GM19351 (cell line): ENCODE measurements around the gene PLIN1.
"Not testable (repeated sequence)": the region's sequence is repeated elsewhere in the genome, so short reads cannot be mapped to it uniquely, and the experiment has no call there.

ENCODE experiments used
- ATAC-seq: cut with Tn5 transposase; IDR thresholded peaks from one replicate; pipeline ENCODE4 v1.9.1; 2021; ENCODE audit warnings: mild to moderate bottlenecking, moderate library complexity; ENCODE audit not compliant: unreplicated experiment

PLIN1 gene

DNA sequence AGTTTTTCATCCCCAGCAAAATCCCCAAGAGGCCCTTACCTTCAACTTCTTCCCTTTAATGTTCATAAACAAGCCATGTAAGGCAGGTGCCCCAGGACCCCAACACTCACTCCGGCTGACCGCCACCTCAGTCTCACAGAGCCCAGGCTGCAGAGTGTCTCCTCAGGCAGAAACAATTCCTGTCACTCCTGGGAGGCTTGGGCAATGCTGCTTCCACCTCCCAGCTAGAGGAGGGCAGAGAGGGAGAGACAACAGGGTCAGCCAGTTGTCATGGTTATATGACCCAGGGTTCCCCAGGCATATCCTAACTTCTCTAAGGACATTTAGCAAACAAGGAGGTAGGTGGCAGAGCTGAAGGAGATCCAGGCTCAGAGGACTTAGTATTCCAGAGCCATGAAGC lies at the start of gene PLIN1:
TSS of gene PLIN1 (minus strand) at position 156 of the 400 bp plus-strand sequence. CDS start 1,878 bp downstream, outside the sequence.
- no peak for ATAC-seq

GRCh38 chr15:89728254-89728653 lies 49.1 kb upstream of the PLIN1 start:
- ATAC-seq = no peak

DNA sequence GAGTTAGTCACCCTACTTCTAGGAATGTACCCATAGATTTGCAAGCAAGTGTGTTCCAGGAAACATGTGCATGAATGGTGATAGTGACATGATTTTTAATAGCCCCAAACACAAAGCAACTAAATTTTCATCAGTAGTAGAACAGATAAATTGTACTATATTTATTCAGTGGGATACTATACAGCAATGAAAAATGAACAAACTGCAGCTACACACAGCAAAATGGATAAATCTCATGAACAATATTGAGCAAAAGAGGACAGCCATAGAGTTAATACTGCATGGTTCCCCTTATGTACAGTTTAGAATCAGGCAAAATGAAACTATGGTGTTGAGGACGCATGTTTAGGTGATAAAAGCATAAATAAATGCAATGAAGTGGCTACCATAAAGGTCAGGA lies 45.9 kb upstream of the PLIN1 start:
- no peak for ATAC-seq

- ATAC-seq = no peak
Observed at GRCh38 chr15:89724621-89725020, 45.5 kb upstream of the PLIN1 start.

DNA sequence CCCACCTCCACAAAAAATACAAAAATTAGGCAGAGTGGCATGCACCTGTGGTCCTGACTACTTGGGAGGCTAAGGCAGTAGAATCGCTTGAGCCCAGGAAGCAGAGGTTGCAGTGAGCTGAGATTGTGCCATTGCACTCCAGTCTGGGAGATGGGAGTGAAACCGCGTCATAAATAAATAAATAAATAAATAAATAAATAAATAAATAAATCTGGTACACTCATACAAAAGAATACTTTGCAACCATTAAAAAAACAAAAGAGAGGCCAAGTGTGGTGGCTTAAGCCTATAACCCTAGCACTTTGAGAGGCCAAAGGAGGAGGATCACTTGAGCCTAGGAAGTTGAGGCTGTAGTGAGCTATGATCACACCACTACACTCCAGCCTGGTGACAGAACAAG lies 43.9 kb upstream of the PLIN1 start:
- ATAC-seq = no peak

GRCh38 chr15:89714775-89715174 lies 35.6 kb upstream of the PLIN1 start:
- ATAC-seq = no peak

DNA sequence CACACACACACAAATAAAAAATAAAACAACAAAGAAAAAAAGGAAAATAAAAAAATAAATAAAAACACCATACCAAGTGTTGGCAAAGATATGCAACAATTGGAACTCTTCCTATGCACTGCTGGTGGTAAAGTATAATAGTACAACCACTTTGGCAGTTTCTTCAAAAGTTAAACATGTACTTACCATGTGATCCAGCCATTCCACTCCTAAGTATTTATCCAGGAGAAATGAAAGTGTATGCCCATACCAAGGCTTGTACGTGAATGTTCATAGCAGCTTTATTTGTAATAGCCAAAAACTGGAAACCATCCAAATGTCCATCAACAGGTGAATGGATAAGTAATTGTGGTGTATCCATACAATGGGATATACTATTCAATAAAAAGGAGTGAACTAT lies 28.4 kb upstream of the PLIN1 start:
- ATAC-seq = no peak

DNA sequence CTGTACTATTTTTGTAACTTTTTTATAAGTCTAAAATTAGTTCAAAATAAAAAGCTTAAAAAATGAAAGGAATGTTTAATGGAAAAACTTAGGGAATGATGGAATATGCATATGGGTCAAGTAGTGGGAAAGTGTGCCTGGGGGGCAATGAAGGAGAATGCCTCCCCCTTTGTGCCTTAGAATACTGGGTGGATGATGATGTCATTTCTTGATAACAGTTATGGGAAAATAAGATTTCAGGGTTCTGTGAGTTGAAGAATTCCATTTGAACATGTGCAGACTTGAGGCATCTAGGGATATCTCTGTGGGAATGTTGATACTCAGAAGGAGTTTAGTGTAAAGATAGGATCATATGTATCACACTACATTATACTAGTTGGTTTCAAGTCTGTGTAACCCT lies 25.2 kb upstream of the PLIN1 start:
- ATAC-seq = no peak

- no peak for ATAC-seq
Observed at GRCh38 chr15:89695198-89695597, 16.0 kb upstream of the PLIN1 start.

DNA sequence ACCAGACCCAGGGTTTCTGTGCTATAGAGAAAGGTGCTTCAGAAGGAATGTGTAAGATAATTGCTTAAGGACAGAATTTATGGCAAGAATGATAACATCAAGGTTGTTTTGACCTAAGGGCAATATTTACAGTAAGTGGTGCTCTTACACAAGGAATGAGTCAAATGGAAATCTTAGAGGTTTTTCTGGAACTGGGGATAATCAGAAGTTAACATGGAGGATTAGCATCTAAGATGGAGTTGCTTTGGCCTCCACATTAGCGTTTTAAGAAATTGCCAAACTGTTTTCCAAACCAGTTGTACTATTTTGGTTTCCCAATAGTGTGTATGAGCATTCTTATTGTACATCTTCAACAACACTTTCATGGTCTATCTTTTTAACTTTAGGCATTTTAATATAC lies 14.5 kb upstream of the PLIN1 start:
- ATAC-seq = no peak

- ATAC-seq = no peak
Observed at GRCh38 chr15:89693091-89693490, 13.9 kb upstream of the PLIN1 start.

DNA sequence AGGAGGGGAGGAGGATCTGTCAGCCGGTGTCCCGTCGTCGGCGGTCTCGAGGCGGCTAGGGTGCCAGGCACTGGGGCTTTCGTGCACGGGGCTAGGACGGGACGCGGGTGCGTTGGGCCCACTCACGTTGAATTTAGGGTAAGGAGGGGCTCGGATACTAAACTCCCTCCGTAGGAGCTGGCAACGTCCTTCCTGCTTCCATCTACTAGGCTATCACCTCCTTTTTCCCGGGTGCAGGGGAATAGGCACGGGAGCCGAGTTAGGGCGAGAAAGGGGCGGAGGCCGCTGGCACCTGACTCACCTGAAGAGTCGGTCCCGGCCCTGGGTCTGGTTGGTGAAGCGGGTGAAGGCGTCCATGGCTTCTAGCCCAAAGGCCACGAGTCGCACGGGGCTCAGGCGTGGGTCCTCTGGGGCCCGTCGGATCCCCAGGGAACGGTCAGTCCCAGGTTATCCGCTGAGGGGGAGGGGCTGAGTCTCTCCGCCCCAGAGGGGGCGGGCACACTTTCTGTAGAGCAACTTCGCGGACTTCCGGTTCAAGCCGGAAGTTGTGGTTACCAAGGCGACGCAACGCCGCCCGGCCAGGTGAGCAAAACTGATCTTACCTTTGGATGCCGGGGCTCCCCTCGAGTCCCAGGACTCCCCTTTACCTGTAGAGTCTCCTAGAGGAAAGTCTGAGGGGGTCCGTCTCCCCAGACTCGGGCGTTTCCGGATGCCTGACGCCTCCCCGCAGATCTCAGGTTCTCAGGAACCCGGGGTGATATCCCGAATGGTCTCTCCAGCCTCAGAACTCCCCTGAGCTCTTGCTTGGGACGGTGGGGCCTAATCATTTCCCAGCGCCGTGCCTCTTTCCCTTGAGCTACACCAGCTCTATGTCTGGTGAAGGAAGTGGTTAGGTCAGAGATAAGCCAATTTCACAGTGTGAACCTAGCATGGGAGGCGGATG lies 11.4 kb upstream of the PLIN1 start, which contains the start of the genes PEX11A and WDR93:
TSS of gene PEX11A (minus strand) at position 479 of the 943 bp plus-strand sequence. CDS start at position 357, 122 bp downstream.
TSS of gene WDR93 (plus strand) at position 536 of the 943 bp plus-strand sequence. CDS start 10,936 bp downstream, outside the sequence.
- ATAC-seq = peak; percentile 95

- ATAC-seq = not testable (repeated sequence)
Observed at GRCh38 chr15:89689930-89690275, 10.7 kb upstream of the PLIN1 start.

DNA sequence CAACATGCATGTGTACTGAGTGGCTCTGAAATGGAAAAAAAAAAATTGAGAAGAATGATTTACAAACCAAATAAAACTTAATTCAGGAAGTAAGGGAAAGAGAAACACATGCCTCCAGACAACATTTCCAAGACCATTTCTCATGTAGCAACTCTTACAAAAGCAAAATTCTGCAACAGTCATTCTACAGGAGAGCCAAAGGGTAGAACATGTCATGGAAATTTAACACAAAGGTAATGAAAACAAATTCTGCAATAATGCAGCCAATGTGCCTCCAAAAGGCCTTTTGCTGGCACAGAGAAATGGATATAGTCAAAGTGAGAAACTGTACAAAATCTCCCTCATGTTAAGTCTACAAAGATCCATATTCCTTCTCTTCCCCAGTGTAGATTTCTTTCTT lies 7.4 kb upstream of the PLIN1 start:
- ATAC-seq = no peak

DNA sequence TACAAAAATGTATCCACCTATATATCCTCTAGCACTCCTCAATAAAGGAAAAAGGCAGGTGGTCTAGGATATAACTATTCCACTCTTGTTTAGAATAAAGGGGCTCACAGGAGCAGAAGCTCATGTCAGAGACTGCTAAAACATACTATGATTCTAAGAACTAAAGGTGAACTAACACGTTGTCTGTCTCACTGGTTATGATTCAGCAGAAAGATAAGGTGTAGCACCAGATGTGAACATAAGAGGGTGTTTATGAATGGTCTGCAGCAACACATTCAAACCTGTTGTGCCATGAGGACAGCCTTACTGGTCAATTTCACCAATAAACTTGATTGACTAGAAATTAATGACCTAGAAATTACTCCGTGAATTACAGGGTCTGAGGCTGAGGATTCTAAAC lies 6.8 kb upstream of the PLIN1 start:
- no peak for ATAC-seq

GRCh38 chr15:89681146-89681545 lies 2.0 kb upstream of the PLIN1 start:
- no peak for ATAC-seq

GRCh38 chr15:89680282-89680873 lies 1.2 kb upstream of the PLIN1 start:
- ATAC-seq = no peak

GRCh38 chr15:89677381-89677780 lies 1.8 kb downstream of the PLIN1 start:
- ATAC-seq = no peak

DNA sequence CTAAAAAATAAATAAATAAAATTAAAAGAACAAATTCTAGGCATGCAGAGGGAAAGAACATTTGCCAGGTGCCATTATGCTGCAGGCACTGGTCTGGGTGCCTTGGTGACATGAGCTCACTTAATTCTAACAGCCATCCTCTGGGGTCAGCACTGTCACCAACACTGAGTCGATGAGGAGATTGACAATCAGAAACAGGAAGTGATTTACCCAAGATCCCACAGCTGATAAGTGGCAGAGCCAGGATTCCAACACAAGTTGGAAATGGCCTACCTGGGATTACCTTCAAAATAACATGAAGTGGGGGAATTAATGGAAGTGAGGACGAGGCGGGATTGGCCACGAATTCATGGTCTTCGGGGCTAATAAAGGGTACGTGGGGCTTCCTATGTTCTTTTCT lies 3.6 kb downstream of the PLIN1 start:
- ATAC-seq = no peak

DNA sequence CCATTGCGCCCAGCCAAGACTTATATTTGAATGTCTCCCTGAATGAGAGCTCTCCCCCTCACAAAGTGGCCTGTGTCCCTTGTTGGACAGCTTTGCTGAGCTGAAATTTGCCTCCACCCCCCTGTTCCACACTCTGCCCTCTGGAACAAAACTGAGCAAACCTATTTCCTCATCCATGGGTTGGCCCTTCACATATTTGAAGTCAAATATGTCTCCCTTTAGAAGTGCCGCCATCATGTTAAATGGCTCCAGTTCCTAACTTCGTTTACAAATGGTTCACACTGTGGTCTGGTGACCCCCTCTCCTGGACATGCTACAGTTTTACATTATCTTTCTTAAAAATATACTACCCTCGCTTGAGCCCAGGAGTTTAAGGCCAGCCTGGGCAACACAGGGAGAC lies 4.6 kb downstream of the PLIN1 start:
- no peak for ATAC-seq

DNA sequence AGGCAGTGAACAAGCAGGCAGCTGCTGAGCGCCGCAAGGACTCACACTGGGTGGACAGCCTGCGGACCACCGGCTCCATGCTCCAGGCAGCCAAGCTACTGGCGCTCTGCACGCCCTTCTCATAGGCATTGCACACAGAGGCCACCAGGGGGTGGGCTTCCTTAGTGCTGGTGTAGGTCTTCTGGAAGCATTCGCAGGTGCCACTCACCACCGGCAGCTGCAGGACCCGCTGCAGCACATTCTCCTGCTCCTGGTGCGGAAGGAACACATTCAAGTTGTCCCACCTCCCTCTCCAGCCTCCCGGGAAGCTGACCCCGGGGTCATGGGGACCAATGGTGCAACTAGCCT lies 6.0 kb downstream of the PLIN1 start:
- ATAC-seq = peak; percentile 64
